ENCODE results near the gene JUN.

- TF ChIP-seq CTCF (IDR thresholded peaks at IDR 0.05) = no peak
- no peak for TF ChIP-seq RCOR1 (IDR thresholded peaks at IDR 0.05; ENCODE audit: low read length)
- TF ChIP-seq EP300 (IDR thresholded peaks at IDR 0.05; ENCODE audit: borderline replicate concordance in 1 of 2, low read depth in 1 of 2, low read length in 1 of 2) = no peak
- TF ChIP-seq RAD21 (IDR thresholded peaks at IDR 0.05; ENCODE audit: low read length) = no peak
Observed at GRCh38 chr1:58833166-58833565, 49.3 kb upstream of the JUN start.

Data from SK-N-SH (cell line).